ENCODE measurements around the gene CLCN2.

GRCh38 chr3:184382326-184383032 is 21.1 kb upstream of the CLCN2 start:
- TF ChIP-seq CTCF (IDR thresholded peaks at IDR 0.05) (no peak), POLR2A (IDR thresholded peaks at IDR 0.05) (no peak)
